ENCODE data around the gene ANKRD39. TPM values are rescaled to one million over a fixed set of nuclear protein-coding genes. Genes with fewer than 3 reads are reported as not detected.
A peak's percentile ranks its signal among the peaks of the same experiment; 100 is the strongest.

ANKRD39 gene
- total and polyA plus RNA-seq, 2 of the 4 experiments (the other 2 are of a cell fraction), result 12.5 to 17.0 TPM

DNA sequence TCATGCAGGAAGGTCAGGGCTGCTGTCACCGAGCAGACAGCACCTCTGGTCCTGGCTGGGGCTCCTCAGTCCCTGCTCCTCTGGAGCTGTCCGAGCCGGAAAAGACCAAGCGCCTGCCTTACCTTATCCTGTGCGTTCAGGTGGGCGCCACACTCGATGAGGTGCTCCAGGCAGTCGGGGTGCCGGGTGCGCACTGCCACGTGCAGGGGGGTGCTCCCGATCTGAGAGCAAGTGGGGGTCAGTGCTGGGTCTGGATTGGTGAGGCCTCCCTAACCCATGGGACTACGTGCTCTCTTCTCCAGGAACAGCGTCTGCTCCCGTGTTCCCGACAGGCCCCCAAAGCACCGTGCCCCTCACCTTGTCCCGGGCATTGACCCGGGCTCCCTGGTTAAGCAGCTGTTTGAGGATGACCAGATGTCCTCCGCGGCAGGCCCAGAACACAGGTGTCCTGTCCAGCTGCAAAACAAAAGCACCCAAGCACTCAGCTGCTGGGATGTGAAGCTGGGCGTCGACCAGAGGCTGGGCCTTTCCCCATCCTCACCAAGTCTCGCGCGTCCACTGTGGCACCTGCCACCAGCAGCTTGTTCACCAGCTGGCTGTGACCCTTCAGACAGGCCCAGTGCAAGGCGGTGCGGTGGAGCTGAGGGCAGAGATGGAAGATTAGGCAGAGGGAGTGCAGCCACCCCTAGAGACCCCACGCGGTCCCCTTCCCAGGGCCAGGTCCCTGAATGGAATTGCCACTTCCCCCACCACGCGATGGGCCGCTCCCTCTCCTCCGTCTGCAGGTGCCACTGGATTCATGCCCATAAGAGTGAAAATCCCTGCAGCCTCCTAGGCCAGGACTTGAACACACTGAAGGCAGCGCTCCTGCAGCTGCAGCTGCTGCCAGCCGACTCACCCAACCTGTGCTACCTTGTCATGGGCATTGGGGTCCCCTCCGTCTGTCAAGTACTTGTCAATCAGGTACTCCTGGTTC lies 17.7 kb downstream of the ANKRD39 start (continued):
- TF ChIP-seq CEBPB (IDR thresholded peaks at IDR 0.05; ENCODE audit: low read depth, low read length), result no peak

DNA sequence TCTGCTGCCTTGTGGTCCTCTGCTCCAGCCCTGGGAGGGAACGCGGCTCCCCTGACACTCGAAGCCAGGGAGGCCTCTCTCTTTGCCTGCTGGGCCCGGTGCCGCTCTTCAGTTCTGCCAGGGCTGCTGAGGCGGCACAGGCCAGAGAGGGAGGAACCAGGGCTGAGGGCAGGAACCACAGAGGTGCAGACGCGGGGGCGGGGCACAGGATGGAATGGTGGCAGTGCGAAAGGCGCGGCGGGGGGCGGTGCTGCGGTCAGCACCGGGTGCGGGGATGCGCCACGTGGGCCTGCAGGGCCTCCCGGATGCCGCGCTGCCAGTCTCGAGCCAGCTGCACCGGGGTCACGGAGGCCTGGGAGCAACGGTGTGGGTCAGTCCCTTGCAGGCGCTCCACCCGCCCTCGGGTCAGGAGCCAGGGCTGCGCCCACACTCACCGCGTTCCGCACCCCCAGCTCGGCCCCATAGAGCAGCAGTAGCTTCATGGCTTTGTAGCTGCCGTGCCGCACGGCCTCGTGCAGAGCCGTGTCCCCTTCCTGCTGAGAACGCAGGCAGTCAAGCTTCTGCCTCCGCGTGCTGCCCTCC lies 18.4 kb downstream of the ANKRD39 start:
- no peak overlapping the region for H4K5ac ChIP-seq (ENCODE audit: low read depth, low read length)
- no peak overlapping the region for H3K4me2 ChIP-seq (ENCODE audit: low read depth, low read length)
- H2AFZ ChIP-seq (replicated peaks; ENCODE audit: low read length, poor library complexity), result peak overlapping the region; percentile 32
- H2BK5ac ChIP-seq (ENCODE audit: low read depth, low read length, poor library complexity, severe bottlenecking), result no peak overlapping the region
- no peaks in the 10 kb centered on the region for H3K9me1 ChIP-seq (ENCODE audit: insufficient read depth, low read length)
- H4K20me1 ChIP-seq (ENCODE audit: insufficient read depth, low read length), result no peaks in the 10 kb centered on the region; the same call in 1 of the 2 replicates
- no peak overlapping the region for H2AK5ac ChIP-seq (ENCODE audit: low read depth, low read length)
- CTCF ChIA-PET, result interaction anchor here (1.1 kb wide), 1 partner anchor 18 kb away, joined by 3 read pairs; the partner anchor contains the start of gene ANKRD39
- intact Hi-C loops (cut with micrococcal nuclease) (no loop called here), in situ Hi-C loops (cut with MboI; ENCODE audit: low sequenced_read_pairs) (no loop called here), dilution Hi-C loops (cut with HindIII; ENCODE audit: low sequenced_read_pairs, unreplicated experiment) (no loop called here)
- no TSS peak for BruUV-seq (replicated peaks)
- H3K9ac ChIP-seq (ENCODE audit: low read depth, low read length), result no peak overlapping the region
- no peak overlapping the region for H2BK20ac ChIP-seq (ENCODE audit: low read depth, low read length)
- H4K91ac ChIP-seq (ENCODE audit: insufficient read depth, low read depth, low read length), result no peak overlapping the region
- H3K36me3 ChIP-seq (ENCODE audit: control insufficient read depth, insufficient read depth, low read length), result peaks cover 3% of the 10 kb centered on the region; the same call in 1 of the 2 replicates
- ATAC-seq (ENCODE audit: low read depth), result no peak
- DNase-seq, result no peak
- H2BK120ac ChIP-seq (ENCODE audit: low read depth, low read length), result no peak overlapping the region
- no peak overlapping the region for H3K56ac ChIP-seq (ENCODE audit: extremely low read depth, insufficient read depth, low read length)
- peak overlapping the region; percentile 50 for H2AK9ac ChIP-seq (replicated peaks; ENCODE audit: low read depth, low read length, poor library complexity)
- no peak overlapping the region for H3K27ac ChIP-seq (ENCODE audit: insufficient read depth, low read length)
- POLR2A ChIA-PET (ENCODE audit: unreplicated experiment), result no interaction called here
- no peak overlapping the region for H3K4me3 ChIP-seq (ENCODE audit: insufficient read depth, low read depth, low read length)
- H3K14ac ChIP-seq (replicated peaks; ENCODE audit: low read depth, low read length), result no peak overlapping the region
- H3K9me3 ChIP-seq (ENCODE audit: control insufficient read depth, insufficient read depth, low read length), result no peaks in the 10 kb centered on the region
- H3K18ac ChIP-seq (ENCODE audit: low read depth, low read length), result no peak overlapping the region
- H2BK15ac ChIP-seq (ENCODE audit: low read depth, low read length), result no peak overlapping the region
- no peak overlapping the region for H3K4ac ChIP-seq (ENCODE audit: low read depth, low read length)
- H3K4me1 ChIP-seq (ENCODE audit: control insufficient read depth, insufficient read depth, low read length), result no peaks in the 10 kb centered on the region
- H3K27me3 ChIP-seq (ENCODE audit: control insufficient read depth, insufficient read depth, low read length), result no peaks in the 10 kb centered on the region
- 55% methylated on average over 30 of the region's 42 CpGs; no CpG with 5 or more reads in 1 of the 2 experiments for WGBS, 2 experiments (ENCODE audit: extremely low coverage in 2 of 2, insufficient read length in 1 of 2)
- no peaks in the 10 kb centered on the region for H3K79me1 ChIP-seq (ENCODE audit: low read depth in 1 of 2, low read length in 2 of 2)
- H4K8ac ChIP-seq (ENCODE audit: low read depth in 2 of 2, low read length in 2 of 2), result no peak overlapping the region
- H3K23ac ChIP-seq (ENCODE audit: low read depth, low read length), result no peak overlapping the region
- TF ChIP-seq POLR2A (IDR thresholded peaks at IDR 0.05; ENCODE audit: low read depth, low read length) (no peak), MAZ (IDR thresholded peaks at IDR 0.05; ENCODE audit: borderline replicate concordance, low read depth, low read length) (no peak), NFE2L2 (IDR thresholded peaks at IDR 0.05; ENCODE audit: low read depth, low read length) (no peak), CHD1 (IDR thresholded peaks at IDR 0.05; ENCODE audit: low read depth, low read length) (no peak), CEBPB (IDR thresholded peaks at IDR 0.05; ENCODE audit: low read depth, low read length) (no peak), MXI1 (IDR thresholded peaks at IDR 0.05; ENCODE audit: borderline replicate concordance, low read depth, low read length) (no peak), SMC3 (IDR thresholded peaks at IDR 0.05; ENCODE audit: low read depth, low read length) (no peak), RFX5 (IDR thresholded peaks at IDR 0.05; ENCODE audit: low read depth, low read length) (no peak), RAD21 (IDR thresholded peaks at IDR 0.05; ENCODE audit: low read length) (no peak), RCOR1 (IDR thresholded peaks at IDR 0.05; ENCODE audit: insufficient replicate concordance, low read length) (no peak)
- TF ChIP-seq, protein P1, sequence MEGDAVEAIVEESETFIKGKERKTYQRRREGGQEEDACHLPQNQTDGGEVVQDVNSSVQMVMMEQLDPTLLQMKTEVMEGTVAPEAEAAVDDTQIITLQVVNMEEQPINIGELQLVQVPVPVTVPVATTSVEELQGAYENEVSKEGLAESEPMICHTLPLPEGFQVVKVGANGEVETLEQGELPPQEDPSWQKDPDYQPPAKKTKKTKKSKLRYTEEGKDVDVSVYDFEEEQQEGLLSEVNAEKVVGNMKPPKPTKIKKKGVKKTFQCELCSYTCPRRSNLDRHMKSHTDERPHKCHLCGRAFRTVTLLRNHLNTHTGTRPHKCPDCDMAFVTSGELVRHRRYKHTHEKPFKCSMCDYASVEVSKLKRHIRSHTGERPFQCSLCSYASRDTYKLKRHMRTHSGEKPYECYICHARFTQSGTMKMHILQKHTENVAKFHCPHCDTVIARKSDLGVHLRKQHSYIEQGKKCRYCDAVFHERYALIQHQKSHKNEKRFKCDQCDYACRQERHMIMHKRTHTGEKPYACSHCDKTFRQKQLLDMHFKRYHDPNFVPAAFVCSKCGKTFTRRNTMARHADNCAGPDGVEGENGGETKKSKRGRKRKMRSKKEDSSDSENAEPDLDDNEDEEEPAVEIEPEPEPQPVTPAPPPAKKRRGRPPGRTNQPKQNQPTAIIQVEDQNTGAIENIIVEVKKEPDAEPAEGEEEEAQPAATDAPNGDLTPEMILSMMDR (conservative IDR thresholded peaks at IDR 0.05; ENCODE audit: low read depth, low read length), result no peak
- TF ChIP-seq, protein P2, sequence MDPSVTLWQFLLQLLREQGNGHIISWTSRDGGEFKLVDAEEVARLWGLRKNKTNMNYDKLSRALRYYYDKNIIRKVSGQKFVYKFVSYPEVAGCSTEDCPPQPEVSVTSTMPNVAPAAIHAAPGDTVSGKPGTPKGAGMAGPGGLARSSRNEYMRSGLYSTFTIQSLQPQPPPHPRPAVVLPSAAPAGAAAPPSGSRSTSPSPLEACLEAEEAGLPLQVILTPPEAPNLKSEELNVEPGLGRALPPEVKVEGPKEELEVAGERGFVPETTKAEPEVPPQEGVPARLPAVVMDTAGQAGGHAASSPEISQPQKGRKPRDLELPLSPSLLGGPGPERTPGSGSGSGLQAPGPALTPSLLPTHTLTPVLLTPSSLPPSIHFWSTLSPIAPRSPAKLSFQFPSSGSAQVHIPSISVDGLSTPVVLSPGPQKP (IDR thresholded peaks at IDR 0.05; ENCODE audit: borderline replicate concordance, low read depth, low read length), result no peak

Data from IMR-90 (cell line).